GM21786 (cell line): ENCODE results near the gene PIGB.
"Not testable (repeated sequence)": the region's sequence is repeated elsewhere in the genome, so short reads cannot be mapped to it uniquely, and the experiment has no call there.

ENCODE experiments used
- ATAC-seq: cut with Tn5 transposase; IDR thresholded peaks from one replicate; pipeline ENCODE4 v1.9.1; 2021; ENCODE audit not compliant: unreplicated experiment

Gene PIGB

DNA sequence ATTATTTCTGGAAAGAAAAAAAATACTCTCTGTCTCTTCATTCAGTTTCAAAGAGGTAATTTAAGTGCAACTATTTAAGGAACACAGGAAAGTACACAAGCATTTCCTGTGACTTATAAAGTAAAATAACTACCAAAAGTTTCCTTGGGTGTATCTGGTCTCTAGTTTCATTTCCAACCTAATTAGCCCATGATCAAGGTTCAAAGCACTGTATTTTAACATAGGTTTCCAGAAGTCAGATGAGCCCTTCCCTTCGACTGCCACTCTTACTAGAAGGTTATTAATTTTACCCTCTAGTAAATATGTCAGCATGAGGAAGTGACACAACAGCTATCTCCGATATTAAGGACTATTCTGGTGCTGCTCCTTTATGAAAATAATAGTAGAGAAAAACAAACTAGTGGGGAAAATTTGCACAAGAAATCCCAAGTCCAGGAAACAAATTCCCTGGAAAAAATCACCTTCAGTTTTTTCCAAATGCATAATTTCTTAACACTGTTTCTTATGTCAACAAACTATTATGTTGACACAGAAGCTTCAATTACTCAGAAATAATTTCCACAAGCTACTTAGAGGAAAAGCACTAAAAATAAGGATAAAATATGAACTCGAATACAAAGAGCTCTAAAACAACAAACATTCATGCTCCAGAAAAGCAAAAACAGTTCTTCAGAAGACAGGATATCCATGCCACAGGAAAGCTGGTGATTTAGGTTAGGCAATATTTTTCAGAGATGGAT, 53.8 kb downstream of the PIGB start:
- peak; percentile 64 for ATAC-seq

GRCh38 chr15:55379095-55379494, 60.1 kb downstream of the PIGB start:
- no peak for ATAC-seq

DNA sequence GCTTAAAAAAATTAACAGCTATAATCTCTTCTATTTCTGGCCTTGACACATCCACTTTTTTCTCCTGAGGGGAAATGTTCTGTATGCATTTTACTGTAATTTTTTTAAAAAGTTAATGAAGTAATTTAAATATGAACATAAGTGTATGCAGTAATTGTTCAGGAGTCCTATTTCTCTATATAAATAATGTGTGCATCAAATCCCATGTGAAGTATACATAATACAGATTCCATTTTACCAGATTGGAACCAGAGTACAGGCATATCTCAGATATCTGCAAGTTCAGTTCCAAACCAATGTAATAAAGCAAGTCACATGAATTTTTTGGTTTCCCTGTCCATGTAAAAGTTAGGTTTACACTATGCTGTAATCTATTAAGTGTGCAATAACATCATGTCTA, 62.6 kb downstream of the PIGB start:
- no peak for ATAC-seq

DNA sequence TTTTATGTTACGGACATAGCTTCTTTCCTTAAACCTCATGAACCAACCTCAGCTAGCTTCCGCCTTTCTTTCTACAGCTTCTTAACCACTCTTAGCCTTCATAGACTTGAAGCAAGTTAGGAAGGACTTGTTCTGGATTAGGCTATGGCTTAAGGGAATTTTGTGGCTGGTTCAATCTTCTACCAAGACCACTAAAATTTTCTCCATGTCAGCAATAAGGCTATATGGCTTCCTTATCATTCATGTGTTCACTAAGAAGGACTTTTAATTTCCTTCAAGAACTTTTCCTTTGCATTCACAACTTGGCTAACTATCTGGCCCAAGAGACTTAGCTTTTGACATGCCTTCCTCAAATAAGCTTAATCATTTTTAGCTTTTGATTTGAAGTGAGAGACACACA, 64.7 kb downstream of the PIGB start:
- ATAC-seq = no peak

DNA sequence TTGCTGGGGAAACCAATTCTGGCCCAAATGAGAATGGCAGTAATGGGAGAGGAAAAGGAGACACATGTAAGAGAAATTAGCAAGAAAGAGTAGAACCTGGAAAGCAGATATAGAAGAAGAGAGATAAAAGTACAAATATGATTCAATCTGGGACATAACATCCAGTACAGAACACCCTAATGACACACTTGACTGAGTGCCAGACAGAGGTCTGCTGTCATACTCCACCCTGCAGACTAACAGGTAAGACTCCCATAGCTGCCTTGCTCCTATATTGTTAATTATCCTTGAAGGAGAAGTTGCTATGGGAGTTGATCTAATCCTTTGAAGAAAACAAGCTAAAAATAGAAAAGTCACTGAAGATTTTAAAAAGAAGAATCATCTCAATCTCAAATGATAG, 68.0 kb downstream of the PIGB start:
- no peak for ATAC-seq

DNA sequence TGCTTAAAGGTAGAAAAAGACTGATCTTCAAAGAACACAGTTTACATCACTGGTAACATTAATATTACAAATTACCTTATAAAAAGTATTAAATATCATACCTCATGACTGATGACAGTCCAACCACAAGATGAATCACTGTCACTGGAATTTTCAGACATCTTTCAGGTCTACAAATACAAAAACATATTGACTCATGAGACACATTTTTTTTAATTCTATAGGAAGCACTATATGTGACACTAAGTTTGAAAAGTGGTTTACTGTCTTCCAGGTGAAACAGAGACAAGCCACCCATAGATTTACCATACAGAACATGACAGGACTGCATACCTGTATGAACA, 70.2 kb downstream of the PIGB start:
- ATAC-seq = no peak

DNA sequence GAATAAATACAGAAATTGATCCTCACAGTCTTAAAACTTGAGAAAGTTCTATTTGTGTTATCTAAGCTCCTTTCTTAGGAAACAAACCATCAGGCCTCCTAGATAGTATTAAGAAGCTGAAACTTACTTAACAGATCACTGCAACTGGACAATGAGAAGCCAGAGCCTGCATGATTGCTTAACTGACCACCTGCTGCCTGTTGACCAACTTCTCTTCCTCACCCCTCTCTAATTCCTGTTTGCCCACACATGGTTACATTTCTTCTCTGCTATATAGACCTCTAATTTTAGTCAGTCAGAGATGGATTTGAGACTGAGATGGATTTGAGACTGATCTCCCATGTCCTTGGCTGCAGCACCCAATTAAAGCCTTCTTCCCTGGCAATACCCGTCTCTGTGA, 75.7 kb downstream of the PIGB start:
- no peak for ATAC-seq

DNA sequence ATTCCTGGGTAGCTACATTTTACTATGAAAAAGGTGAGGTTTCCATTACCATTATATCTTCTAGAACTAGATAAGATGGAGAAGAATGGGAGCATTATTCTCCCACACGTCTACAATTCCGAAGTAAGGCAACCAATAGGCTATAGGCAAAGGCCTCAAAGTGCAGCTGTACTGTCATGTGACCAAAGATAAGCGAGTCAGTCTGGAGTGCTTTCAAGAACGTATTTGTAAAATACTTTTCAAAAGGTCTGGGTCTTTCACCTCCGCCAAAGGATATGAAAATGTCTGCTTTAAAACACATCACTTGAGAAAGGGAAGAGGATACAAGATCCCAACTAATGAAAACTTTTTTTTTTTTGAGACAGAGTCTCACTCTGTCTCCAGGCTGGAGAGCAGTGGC, 79.2 kb downstream of the PIGB start:
- no peak for ATAC-seq

GRCh38 chr15:55400050-55400449, 81.0 kb downstream of the PIGB start:
- ATAC-seq = not testable (repeated sequence)

- ATAC-seq = no peak
Observed at GRCh38 chr15:55401786-55402246, 82.8 kb downstream of the PIGB start.

GRCh38 chr15:55402707-55403106, 83.7 kb downstream of the PIGB start:
- peak; percentile 47 for ATAC-seq

GRCh38 chr15:55403531-55403930, 84.5 kb downstream of the PIGB start:
- ATAC-seq = no peak
